Measurements from ENCODE around the gene OLFM4. TPM values are rescaled to one million over a fixed set of nuclear protein-coding genes. Genes with fewer than 3 reads are reported as not detected.

Gene OLFM4, protein sequence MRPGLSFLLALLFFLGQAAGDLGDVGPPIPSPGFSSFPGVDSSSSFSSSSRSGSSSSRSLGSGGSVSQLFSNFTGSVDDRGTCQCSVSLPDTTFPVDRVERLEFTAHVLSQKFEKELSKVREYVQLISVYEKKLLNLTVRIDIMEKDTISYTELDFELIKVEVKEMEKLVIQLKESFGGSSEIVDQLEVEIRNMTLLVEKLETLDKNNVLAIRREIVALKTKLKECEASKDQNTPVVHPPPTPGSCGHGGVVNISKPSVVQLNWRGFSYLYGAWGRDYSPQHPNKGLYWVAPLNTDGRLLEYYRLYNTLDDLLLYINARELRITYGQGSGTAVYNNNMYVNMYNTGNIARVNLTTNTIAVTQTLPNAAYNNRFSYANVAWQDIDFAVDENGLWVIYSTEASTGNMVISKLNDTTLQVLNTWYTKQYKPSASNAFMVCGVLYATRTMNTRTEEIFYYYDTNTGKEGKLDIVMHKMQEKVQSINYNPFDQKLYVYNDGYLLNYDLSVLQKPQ
- 1,000 to 10,000 TPM in 3 of 4 donors, 100 to 1,000 TPM in 1; 613 to 1,604 (median 1,215) TPM for total RNA-seq

DNA sequence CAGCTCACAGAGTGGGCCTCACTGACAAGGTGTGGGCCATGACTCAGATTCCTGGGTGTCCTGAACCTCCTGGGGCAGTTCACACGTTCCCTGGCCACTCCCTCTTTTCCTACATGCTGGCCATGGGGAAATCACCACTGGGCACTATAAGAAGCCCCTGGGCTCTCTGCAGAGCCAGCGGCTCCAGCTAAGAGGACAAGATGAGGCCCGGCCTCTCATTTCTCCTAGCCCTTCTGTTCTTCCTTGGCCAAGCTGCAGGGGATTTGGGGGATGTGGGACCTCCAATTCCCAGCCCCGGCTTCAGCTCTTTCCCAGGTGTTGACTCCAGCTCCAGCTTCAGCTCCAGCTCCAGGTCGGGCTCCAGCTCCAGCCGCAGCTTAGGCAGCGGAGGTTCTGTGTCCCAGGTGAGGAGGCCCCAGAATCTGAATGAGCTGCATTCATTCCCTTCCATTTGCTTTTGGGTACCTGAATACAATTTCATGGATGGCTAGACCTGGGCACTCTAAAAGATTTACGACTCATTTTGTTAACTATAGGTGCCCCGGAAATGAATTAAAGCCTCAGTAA is at the start of gene OLFM4:
TSS of gene OLFM4 (plus strand) at position 177 of the 567 bp plus-strand sequence. CDS start at position 201, 24 bp downstream.
- Histone ChIP-seq H3K27ac (peak within 1 kb of the TSS in 3 of 4 donors; percentile 30 to 56 (median 42)), H3K27me3 (no peaks in the 10 kb centered on the region)

GRCh38 chr13:52978989-52979388 is 49.6 kb upstream of the OLFM4 start:
- Histone ChIP-seq H3K4me1 (no peaks in the 10 kb centered on the region), H3K27ac (no peak overlapping the region), H3K9me3 (no peaks in the 10 kb centered on the region), H3K36me3 (no peaks in the 10 kb centered on the region), H3K4me3 (no peak overlapping the region), H3K27me3 (no peaks in the 10 kb centered on the region)
- no peak for TF ChIP-seq POLR2A (IDR thresholded peaks at IDR 0.05)
- DNase-seq = no peak

More for the DNA sequence above, at the start of gene OLFM4:
- Histone ChIP-seq H3K9me3 (no peaks in the 10 kb centered on the region), H3K36me3 (no peaks in the 10 kb centered on the region), H3K4me1 (peaks cover 0 to 6% (median 0%) of the 10 kb centered on the region in 4 donors), H3K4me3 (peak within 1 kb of the TSS in 3 of 4 donors; percentile 16 to 47 (median 46))
- TF ChIP-seq POLR2A (IDR thresholded peaks at IDR 0.05) (peak; percentile 78 to 81), CTCF (IDR thresholded peaks at IDR 0.05) (no peak)
- DNase-seq = peak in 2 of 3 donors; percentile 70 to 82

- Histone ChIP-seq H3K27ac (no peak overlapping the region), H3K4me3 (no peak overlapping the region), H3K27me3 (no peaks in the 10 kb centered on the region), H3K9me3 (no peaks in the 10 kb centered on the region), H3K4me1 (no peaks in the 10 kb centered on the region), H3K36me3 (no peaks in the 10 kb centered on the region)
- TF ChIP-seq CTCF (IDR thresholded peaks at IDR 0.05) (no peak), POLR2A (IDR thresholded peaks at IDR 0.05) (no peak)
- DNase-seq = no peak
These were observed 47.9 kb upstream of the OLFM4 start for GRCh38 chr13:52980695-52981094.

- Histone ChIP-seq H3K4me1 (no peaks in the 10 kb centered on the region), H3K36me3 (no peaks in the 10 kb centered on the region), H3K4me3 (no peak overlapping the region), H3K9me3 (no peaks in the 10 kb centered on the region), H3K27ac (no peak overlapping the region), H3K27me3 (no peaks in the 10 kb centered on the region)
- TF ChIP-seq POLR2A (IDR thresholded peaks at IDR 0.05) (no peak), CTCF (IDR thresholded peaks at IDR 0.05) (no peak)
- DNase-seq = no peak
These were observed 44.8 kb upstream of the OLFM4 start for GRCh38 chr13:52983836-52984235.

DNA sequence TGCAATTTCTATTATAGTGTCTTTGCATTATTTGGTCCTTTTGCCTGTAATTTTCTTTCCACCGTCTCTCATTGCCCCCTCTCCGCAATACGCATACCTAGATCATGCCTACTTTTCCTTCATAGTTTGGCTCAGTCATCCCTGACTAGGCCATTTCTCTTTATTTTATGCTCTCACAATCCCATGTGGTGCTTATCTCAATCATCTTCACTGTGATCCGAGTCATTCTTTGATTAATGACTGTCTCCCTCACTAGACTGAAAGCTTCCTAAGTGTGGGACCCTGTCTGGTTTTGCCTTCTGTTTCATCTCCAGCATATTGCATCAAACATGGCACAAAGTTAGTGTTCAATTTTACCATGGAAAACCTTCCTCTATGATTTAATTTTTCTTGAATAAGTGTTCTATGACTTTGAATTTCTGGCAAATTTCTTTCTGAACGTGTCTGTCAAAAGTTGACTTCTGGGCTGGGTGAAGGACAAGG is 43.7 kb upstream of the OLFM4 start:
- H3K4me1 ChIP-seq = no peaks in the 10 kb centered on the region
- TF ChIP-seq POLR2A (IDR thresholded peaks at IDR 0.05) (no peak), CTCF (IDR thresholded peaks at IDR 0.05) (no peak)
- H3K4me3 ChIP-seq = no peak overlapping the region
- no peak overlapping the region for H3K27ac ChIP-seq
- H3K36me3 ChIP-seq = no peaks in the 10 kb centered on the region
- H3K9me3 ChIP-seq = no peaks in the 10 kb centered on the region
- no peaks in the 10 kb centered on the region for H3K27me3 ChIP-seq
- DNase-seq = no peak
